ENCODE results near the gene MORN5. TPM values are rescaled to one million over a fixed set of nuclear protein-coding genes. Genes with fewer than 3 reads are reported as not detected.

The MORN5 gene
- total and polyA plus RNA-seq, 4 donors: 17.9 to 22.9 (median 18.6) TPM

DNA sequence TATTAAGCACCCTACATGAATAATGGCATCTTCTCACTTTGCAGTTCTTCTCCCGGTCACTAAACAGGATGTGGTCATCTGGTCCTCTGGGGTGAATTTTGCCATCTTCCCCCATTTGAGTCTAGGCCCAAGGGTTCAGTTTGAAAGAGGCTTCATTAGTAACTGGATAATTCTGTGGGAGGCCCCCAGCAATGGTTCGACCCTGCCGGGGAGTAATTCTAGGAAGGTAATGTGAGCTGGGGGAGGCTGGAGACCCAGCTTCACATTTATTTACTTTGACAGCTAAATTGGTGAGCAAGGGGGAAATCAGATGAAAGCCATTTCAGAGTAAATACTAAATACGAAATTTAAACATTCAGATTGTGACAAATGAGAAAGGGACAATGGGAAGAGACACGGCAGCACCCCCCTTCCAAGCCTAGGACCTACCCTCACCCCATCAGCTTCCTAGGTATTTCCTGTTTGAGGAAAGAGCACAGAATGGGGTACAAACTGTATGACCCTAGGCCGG is 73.1 kb downstream of the MORN5 start:
- ATAC-seq (ENCODE audit: insufficient read depth, low FRiP score) (no peak), DNase-seq (no peak)
- Histone ChIP-seq H3K27me3 (ENCODE audit: control insufficient read depth in 3 of 3, insufficient read depth in 3 of 3, low read length in 2 of 3) (peaks cover 0 to 59% (median 43%) of the 10 kb centered on the region in 3 donors), H3K9ac (ENCODE audit: insufficient read depth in 1 of 2, low read length in 2 of 2) (no peak overlapping the region), H3K9me3 (ENCODE audit: control insufficient read depth in 4 of 4, insufficient read depth in 3 of 4, low read length in 3 of 4) (peaks cover 0 to 2% (median 0%) of the 10 kb centered on the region in 4 donors), H3K4me1 (ENCODE audit: control insufficient read depth in 5 of 5, insufficient read depth in 5 of 5, low read length in 5 of 5) (peaks cover 0 to 8% (median 0%) of the 10 kb centered on the region in 5 donors), H3K4me3 (no peak overlapping the region), H3K36me3 (ENCODE audit: control insufficient read depth in 4 of 4, insufficient read depth in 4 of 4, low read length in 4 of 4) (no peaks in the 10 kb centered on the region), H3K27ac (ENCODE audit: low read depth in 1 of 2, low read length in 1 of 2) (no peak overlapping the region)
- TF ChIP-seq, protein P1, sequence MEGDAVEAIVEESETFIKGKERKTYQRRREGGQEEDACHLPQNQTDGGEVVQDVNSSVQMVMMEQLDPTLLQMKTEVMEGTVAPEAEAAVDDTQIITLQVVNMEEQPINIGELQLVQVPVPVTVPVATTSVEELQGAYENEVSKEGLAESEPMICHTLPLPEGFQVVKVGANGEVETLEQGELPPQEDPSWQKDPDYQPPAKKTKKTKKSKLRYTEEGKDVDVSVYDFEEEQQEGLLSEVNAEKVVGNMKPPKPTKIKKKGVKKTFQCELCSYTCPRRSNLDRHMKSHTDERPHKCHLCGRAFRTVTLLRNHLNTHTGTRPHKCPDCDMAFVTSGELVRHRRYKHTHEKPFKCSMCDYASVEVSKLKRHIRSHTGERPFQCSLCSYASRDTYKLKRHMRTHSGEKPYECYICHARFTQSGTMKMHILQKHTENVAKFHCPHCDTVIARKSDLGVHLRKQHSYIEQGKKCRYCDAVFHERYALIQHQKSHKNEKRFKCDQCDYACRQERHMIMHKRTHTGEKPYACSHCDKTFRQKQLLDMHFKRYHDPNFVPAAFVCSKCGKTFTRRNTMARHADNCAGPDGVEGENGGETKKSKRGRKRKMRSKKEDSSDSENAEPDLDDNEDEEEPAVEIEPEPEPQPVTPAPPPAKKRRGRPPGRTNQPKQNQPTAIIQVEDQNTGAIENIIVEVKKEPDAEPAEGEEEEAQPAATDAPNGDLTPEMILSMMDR (IDR thresholded peaks at IDR 0.05; ENCODE audit: control extremely low read depth, extremely low read depth): no peak
- 59 to 73% methylated on average over 6 of the region's 6 CpGs for WGBS, 2 donors

DNA sequence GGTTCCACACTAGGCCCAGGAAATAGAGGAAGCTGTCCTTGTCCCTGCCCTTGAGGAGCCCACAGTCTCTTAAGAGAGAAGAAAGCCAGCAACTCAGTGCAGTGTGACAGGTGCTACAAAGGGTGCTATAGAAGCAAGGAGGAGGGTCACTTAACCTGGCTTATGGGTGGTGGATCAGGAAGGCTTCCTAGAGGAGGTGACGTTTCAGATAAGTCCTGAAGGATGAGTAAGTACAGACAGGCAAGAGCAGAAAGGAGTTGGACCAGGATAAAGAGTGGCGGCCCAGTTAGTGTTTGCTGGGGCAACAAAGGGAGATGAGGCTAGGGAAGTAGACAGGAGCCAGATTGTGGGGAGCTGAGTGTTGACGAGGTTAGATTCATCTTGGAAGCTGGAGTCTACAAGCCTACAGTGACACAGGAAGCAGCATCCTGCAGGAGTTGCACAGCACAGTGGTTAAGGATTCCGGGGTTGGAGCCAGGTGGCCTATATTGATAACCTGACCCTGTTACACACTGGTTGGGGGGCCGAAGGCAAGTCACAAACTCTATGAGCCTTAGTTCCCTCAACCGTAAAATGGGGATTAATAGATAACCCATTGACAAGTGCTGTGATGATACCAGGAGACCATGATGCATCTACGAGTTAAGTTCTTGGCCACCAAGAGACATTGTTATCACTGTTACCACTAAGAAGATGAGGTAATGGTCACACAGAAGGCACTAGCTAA is 74.5 kb downstream of the MORN5 start:
- Histone ChIP-seq H3K27me3 (ENCODE audit: control insufficient read depth in 3 of 3, insufficient read depth in 3 of 3, low read length in 2 of 3) (peaks cover 0 to 50% (median 41%) of the 10 kb centered on the region in 3 donors), H3K27ac (ENCODE audit: low read depth in 1 of 2, low read length in 1 of 2) (no peak overlapping the region), H3K9me3 (ENCODE audit: control insufficient read depth in 4 of 4, insufficient read depth in 3 of 4, low read length in 3 of 4) (peaks cover 0 to 2% (median 0%) of the 10 kb centered on the region in 4 donors), H3K9ac (ENCODE audit: insufficient read depth in 1 of 2, low read length in 2 of 2) (no peak overlapping the region), H3K36me3 (ENCODE audit: control insufficient read depth in 4 of 4, insufficient read depth in 4 of 4, low read length in 4 of 4) (peaks cover 0 to 3% (median 0%) of the 10 kb centered on the region in 4 donors), H3K4me3 (no peak overlapping the region), H3K4me1 (ENCODE audit: control insufficient read depth in 5 of 5, insufficient read depth in 5 of 5, low read length in 5 of 5) (no peaks in the 10 kb centered on the region)
- WGBS, 2 donors: 89 to 93% methylated on average over 7 of the region's 7 CpGs
- TF ChIP-seq, protein P1 (IDR thresholded peaks at IDR 0.05; ENCODE audit: control extremely low read depth, extremely low read depth): no peak
- DNase-seq: no peak
- no peak for ATAC-seq (ENCODE audit: insufficient read depth, low FRiP score)

DNA sequence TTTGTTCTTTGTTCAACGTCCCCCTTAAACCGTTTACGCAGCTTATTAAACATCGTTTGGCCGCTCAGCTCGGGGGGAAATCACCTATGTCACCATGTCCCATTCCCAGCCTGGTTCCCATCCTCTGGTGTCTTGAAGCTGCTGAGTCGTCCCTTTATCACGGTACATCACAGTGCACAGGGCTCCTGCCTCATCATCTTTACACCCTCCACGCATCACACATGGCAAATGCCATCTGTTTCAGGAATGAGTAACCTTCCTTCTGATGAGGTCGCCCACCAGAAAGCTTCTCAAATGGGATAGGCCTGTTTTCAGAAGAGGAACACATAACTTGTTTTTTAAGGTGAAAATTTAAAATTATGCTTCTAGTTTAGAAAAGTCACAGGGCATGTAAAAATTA is 77.0 kb downstream of the MORN5 start:
- Histone ChIP-seq H3K9me3 (ENCODE audit: control insufficient read depth in 4 of 4, insufficient read depth in 3 of 4, low read length in 3 of 4) (peaks cover 0 to 2% (median 0%) of the 10 kb centered on the region in 4 donors), H3K27me3 (ENCODE audit: control insufficient read depth in 3 of 3, insufficient read depth in 3 of 3, low read length in 2 of 3) (peaks cover 0 to 25% (median 16%) of the 10 kb centered on the region in 3 donors), H3K36me3 (ENCODE audit: control insufficient read depth in 4 of 4, insufficient read depth in 4 of 4, low read length in 4 of 4) (peaks cover 7 to 13% (median 10%) of the 10 kb centered on the region in 4 donors), H3K4me1 (ENCODE audit: control insufficient read depth in 5 of 5, insufficient read depth in 5 of 5, low read length in 5 of 5) (peaks cover 0 to 4% (median 0%) of the 10 kb centered on the region in 5 donors), H3K27ac (ENCODE audit: low read depth in 1 of 2, low read length in 1 of 2) (no peak overlapping the region), H3K4me3 (no peak overlapping the region), H3K9ac (ENCODE audit: insufficient read depth in 1 of 2, low read length in 2 of 2) (no peak overlapping the region)
- TF ChIP-seq, protein P1 (IDR thresholded peaks at IDR 0.05; ENCODE audit: control extremely low read depth, extremely low read depth): no peak
- WGBS, 2 donors: 86 to 88% methylated on average over 10 of the region's 10 CpGs
- DNase-seq (no peak), ATAC-seq (ENCODE audit: insufficient read depth, low FRiP score) (no peak)
